ENCODE results near the gene SERINC4. TPM values are rescaled to one million over a fixed set of nuclear protein-coding genes. Genes with fewer than 3 reads are reported as not detected.

The SERINC4 gene
- total RNA-seq, 1 experiment from 2014 or later, result 0.17 TPM

GRCh38 chr15:43749690-43750345, 50.2 kb downstream of the SERINC4 start:
- H3K4ac ChIP-seq (ENCODE audit: low read depth, low read length), result no peak overlapping the region
- no peak overlapping the region for H3T11ph ChIP-seq (ENCODE audit: low read length)
- H3K27me3 ChIP-seq (ENCODE audit: insufficient read depth, low read length), result no peaks in the 10 kb centered on the region
- no peak overlapping the region for H3K56ac ChIP-seq (ENCODE audit: insufficient read length, low read depth, low read length)
- no peak overlapping the region for H4K91ac ChIP-seq (ENCODE audit: insufficient read length, low read depth, low read length)
- H3K9ac ChIP-seq (ENCODE audit: extremely low read depth, insufficient read length, low read length), result no peak overlapping the region
- WGBS (ENCODE audit: extremely low coverage, insufficient read length, low lambda C conversion rate), result no CpG with 5 or more reads among the region's 12 CpGs
- H3K14ac ChIP-seq (ENCODE audit: insufficient read depth, low read length), result no peak overlapping the region
- no peak overlapping the region for H3K18ac ChIP-seq (ENCODE audit: insufficient read length, low read depth, low read length)
- H3K4me1 ChIP-seq (ENCODE audit: insufficient read depth, low read length), result no peaks in the 10 kb centered on the region; the same call in 1 of the 2 replicates
- H2BK15ac ChIP-seq (ENCODE audit: low read depth, low read length), result no peak overlapping the region
- H3K79me1 ChIP-seq (ENCODE audit: insufficient read depth, low read depth, low read length, poor library complexity, severe bottlenecking), result peaks cover 10% of the 10 kb centered on the region
- H3K23me2 ChIP-seq (ENCODE audit: insufficient read length, low read depth, low read length, poor library complexity, severe bottlenecking), result no peaks in the 10 kb centered on the region
- Mint-ChIP-seq H3K27me3 (ENCODE audit: low read depth) (no peaks in the 10 kb centered on the region), H3K4me1 (peaks cover 18 to 25% of the 10 kb centered on the region in 2 experiments), H3K27ac (0 out of 7 replicates have a peak overlapping the region, but pooled peaks of 1 of the 3 experiments have one; percentile 32), H3K36me3 (ENCODE audit: insufficient read depth in 1 of 3, low read depth in 3 of 3) (peaks cover 29 to 58% (median 38%) of the 10 kb centered on the region in 3 experiments), H3K9me3 (no peaks in the 10 kb centered on the region), H3K4me3 (peak overlapping the region in 1 of 2 experiments; percentile 31; a peak in 1 of 5 replicates)
- H2BK5ac ChIP-seq (ENCODE audit: insufficient read length, low read length), result no peak overlapping the region
- TF ChIP-seq CTCF (conservative IDR thresholded peaks at IDR 0.05), result no peak
- H3K4me2 ChIP-seq (ENCODE audit: insufficient read depth, insufficient read length, low read length), result no peak overlapping the region
- H3K27ac ChIP-seq (ENCODE audit: insufficient read length, low read depth, low read length), result no peak overlapping the region
- no peak overlapping the region for H2AFZ ChIP-seq (ENCODE audit: low read length)
- DNase-seq, result no peak
- H3K9me3 ChIP-seq (ENCODE audit: control insufficient read depth, low read depth, low read length), result no peaks in the 10 kb centered on the region
- no peak overlapping the region for H2BK12ac ChIP-seq (ENCODE audit: insufficient read length, low read depth, low read length)
- H2AK5ac ChIP-seq (ENCODE audit: insufficient read length, low read length), result no peak overlapping the region
- H4K20me1 ChIP-seq (ENCODE audit: control insufficient read depth, insufficient read depth, insufficient read length), result no peaks in the 10 kb centered on the region
- H2BK20ac ChIP-seq (ENCODE audit: low read depth, low read length, poor library complexity, severe bottlenecking), result no peak overlapping the region
- H3K23ac ChIP-seq (ENCODE audit: insufficient read length, low read depth, low read length), result no peak overlapping the region
- no peak overlapping the region for H4K5ac ChIP-seq (ENCODE audit: insufficient read length, low read depth, low read length)
- H3K79me2 ChIP-seq (ENCODE audit: insufficient read depth, low read length), result peaks cover 35% of the 10 kb centered on the region; the same call in 1 of the 2 replicates
- no peak overlapping the region for H4K8ac ChIP-seq (replicated peaks; ENCODE audit: insufficient read length, low read depth, low read length)
- no peak overlapping the region for H2BK120ac ChIP-seq (ENCODE audit: low read depth, low read length, poor library complexity, severe bottlenecking)

Measured in H9 (cell line).